ENCODE measurements around the gene PIH1D1. TPM values are rescaled to one million over a fixed set of nuclear protein-coding genes. Genes with fewer than 3 reads are reported as not detected.

The PIH1D1 gene
- total and polyA plus RNA-seq, 2 of the 8 experiments (the other 6 are each of a cell fraction or from before 2014, with no cell fraction given), result 146 to 195 TPM

GRCh38 chr19:49417088-49417487 lies 34.5 kb downstream of the PIH1D1 start:
- no peak for FAIRE-seq
- H3K27me3 ChIP-seq (replicated peaks in 1 of 4; ENCODE audit: control insufficient read depth in 3 of 4, extremely low read depth in 1 of 4, insufficient read depth in 3 of 4, low read length in 3 of 4), result peaks cover 4 to 10% (median 9%) of the 10 kb centered on the region in 4 experiments
- peaks cover 4 to 22% (median 14%) of the 10 kb centered on the region in 4 experiments; a peak in 6 of 7 replicates for H3K4me1 ChIP-seq (replicated peaks in 1 of 4; ENCODE audit: control insufficient read depth in 3 of 4, insufficient read depth in 4 of 4, low read length in 3 of 4)
- DNase-seq (ENCODE audit: low read depth in 1 of 2, low spot score in 2 of 2), result peak in 1 of 2 experiments; percentile 70
- H3K27ac ChIP-seq (ENCODE audit: low read depth, low read length), result no peak overlapping the region
- no peak overlapping the region for H4K91ac ChIP-seq (replicated peaks; ENCODE audit: insufficient read length, low read length)
- H3K18ac ChIP-seq (ENCODE audit: extremely low read depth, low read length), result peak overlapping the region; percentile 29; the same call in 1 of the 2 replicates
- H4K8ac ChIP-seq (ENCODE audit: extremely low read depth, insufficient read depth, low read length), result no peak overlapping the region
- H3K4me3 ChIP-seq (ENCODE audit: extremely low read depth in 1 of 4, insufficient read depth in 2 of 4, low read depth in 3 of 4, low read length in 4 of 4), result no peak overlapping the region
- no peak overlapping the region for H3K56ac ChIP-seq (replicated peaks; ENCODE audit: insufficient read length, low read depth, low read length)
- no peak overlapping the region for H4K5ac ChIP-seq (ENCODE audit: insufficient read length, low read depth, low read length)
- ChIA-PET CTCF (ENCODE audit: partially characterized antibody) (interaction anchor here (0.7 to 14.7 kb wide), 21 partner anchors 8 to 202 kb away, joined by 3 to 291 read pairs (median 5); partner anchors contain the start of gene GFY), POLR2A (ENCODE audit: partially characterized antibody) (interaction anchor here (0.8 to 5.0 kb wide), 13 partner anchors 9 to 81 kb away, joined by 3 to 38 read pairs (median 5); partner anchors contain the start of genes ALDH16A1 and GFY)
- H3K4me2 ChIP-seq (ENCODE audit: insufficient read depth in 1 of 2, low read depth in 2 of 2, low read length in 2 of 2), result no peak overlapping the region; a peak in 1 of 4 replicates
- no peaks in the 10 kb centered on the region for H3K9me3 ChIP-seq (ENCODE audit: insufficient read depth in 2 of 2, low read depth in 1 of 2, low read length in 1 of 2)
- H2AK5ac ChIP-seq (ENCODE audit: low read depth, low read length), result no peak overlapping the region
- 0 out of 2 replicates have a peak overlapping the region, but pooled peaks have one; percentile 26 for H2BK5ac ChIP-seq (ENCODE audit: low read depth, low read length)
- H3K79me1 ChIP-seq (ENCODE audit: low read depth, low read length), result no peaks in the 10 kb centered on the region
- no peaks in the 10 kb centered on the region for H3K79me2 ChIP-seq (ENCODE audit: control insufficient read depth in 1 of 2, insufficient read depth in 2 of 2, low read length in 2 of 2)
- H3K14ac ChIP-seq (ENCODE audit: insufficient read length), result no peak overlapping the region
- WGBS, 2 experiments (ENCODE audit: extremely low coverage in 1 of 2, insufficient coverage in 1 of 2, insufficient read length in 1 of 2, insufficient replicate concordance in 2 of 2, low coverage in 1 of 2, low lambda C conversion rate in 2 of 2, missing lambda C conversion rate in 1 of 2), result 50% methylated on average over 7 of the region's 7 CpGs; no CpG with 5 or more reads in 1 of the 2 experiments
- H2AFZ ChIP-seq (ENCODE audit: low read length), result 0 out of 2 replicates have a peak overlapping the region, but pooled peaks have one; percentile 6
- H3K9ac ChIP-seq (replicated peaks in 1 of 4; ENCODE audit: extremely low read depth in 1 of 4, low read depth in 3 of 4, low read length in 3 of 4), result no peak overlapping the region
- peak overlapping the region; percentile 65; the same call in 1 of the 2 replicates for H2BK15ac ChIP-seq (ENCODE audit: low read length)
- H3K4ac ChIP-seq (replicated peaks; ENCODE audit: insufficient read length, low read depth, low read length), result no peak overlapping the region
- no peak overlapping the region for H2BK20ac ChIP-seq (ENCODE audit: low read length)
- no peaks in the 10 kb centered on the region for H3K23me2 ChIP-seq (ENCODE audit: low read depth, low read length)
- no peak overlapping the region for H3K23ac ChIP-seq (ENCODE audit: insufficient read length)
- H2BK120ac ChIP-seq (replicated peaks; ENCODE audit: low read depth, low read length), result no peak overlapping the region
- no peaks in the 10 kb centered on the region for H4K20me1 ChIP-seq (replicated peaks in 1 of 2; ENCODE audit: control insufficient read depth in 1 of 2, insufficient read depth in 2 of 2, low read length in 2 of 2)
- H2BK12ac ChIP-seq (ENCODE audit: low read depth, low read length), result no peak overlapping the region; the same call in 1 of the 2 replicates
- TF ChIP-seq CTCF (IDR thresholded peaks at IDR 0.05; ENCODE audit: control extremely low read depth in 1 of 3, insufficient read depth in 1 of 3, low read depth in 1 of 3, low read length in 3 of 3), result peak; percentile 52 to 70 (median 55)
- no peak for TF ChIP-seq CREB1 (IDR thresholded peaks at IDR 0.05)
- TF ChIP-seq RAD21 (IDR thresholded peaks at IDR 0.05 in 1 of 2, conservative IDR thresholded peaks at IDR 0.05 in 1 of 2; ENCODE audit: low read depth in 2 of 2, low read length in 2 of 2), result peak; percentile 77 to 81
- H3K36me3 ChIP-seq (ENCODE audit: control insufficient read depth in 2 of 4, insufficient read depth in 4 of 4, low read length in 3 of 4), result no peaks in the 10 kb centered on the region

Data from H1 (cell line).